Mammary epithelial cell (primary cell): ENCODE results near the gene SMIM43.

Source experiments
- EZH2 ChIP-seq: IDR thresholded peaks from 2 replicates; pipeline ENCODE4 v1.6.1; 2012; ENCODE audit warnings: low read length, inconsistent platforms, borderline replicate concordance
- TF ChIP-seq, protein P1 (sequence below), 2 donors: IDR thresholded peaks in 1 of 2; conservative IDR thresholded peaks in 1 of 2; 2 replicates each; pipeline ENCODE4 v1.5.1; 2011 to 2012; ENCODE audit warnings: inconsistent platforms in 2 of 2, low read length in 2 of 2, mild to moderate bottlenecking in 2 of 2, control low read depth in 1 of 2, low read depth in 1 of 2; ENCODE audit not compliant: insufficient read depth in 1 of 2; ENCODE audit errors: extremely low read depth in 1 of 2

DNA sequence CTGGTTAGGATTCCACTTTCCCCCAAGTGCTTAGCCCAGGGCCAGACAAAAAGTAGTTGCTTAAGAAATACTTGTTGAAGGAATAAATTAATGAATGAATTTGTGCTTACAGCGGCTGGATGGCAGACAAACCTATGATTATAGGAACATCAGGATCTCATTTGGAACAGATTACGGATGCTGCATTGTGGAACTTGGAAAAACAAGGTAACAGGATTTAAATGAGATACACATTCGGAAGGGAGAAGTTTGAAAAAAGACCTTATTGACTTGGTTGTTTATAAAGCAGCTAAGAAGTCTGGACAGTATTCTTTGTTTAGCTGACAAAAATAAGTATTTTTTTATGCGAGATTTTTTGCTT lies 36.7 kb upstream of the SMIM43 start:
- TF ChIP-seq, protein P1, sequence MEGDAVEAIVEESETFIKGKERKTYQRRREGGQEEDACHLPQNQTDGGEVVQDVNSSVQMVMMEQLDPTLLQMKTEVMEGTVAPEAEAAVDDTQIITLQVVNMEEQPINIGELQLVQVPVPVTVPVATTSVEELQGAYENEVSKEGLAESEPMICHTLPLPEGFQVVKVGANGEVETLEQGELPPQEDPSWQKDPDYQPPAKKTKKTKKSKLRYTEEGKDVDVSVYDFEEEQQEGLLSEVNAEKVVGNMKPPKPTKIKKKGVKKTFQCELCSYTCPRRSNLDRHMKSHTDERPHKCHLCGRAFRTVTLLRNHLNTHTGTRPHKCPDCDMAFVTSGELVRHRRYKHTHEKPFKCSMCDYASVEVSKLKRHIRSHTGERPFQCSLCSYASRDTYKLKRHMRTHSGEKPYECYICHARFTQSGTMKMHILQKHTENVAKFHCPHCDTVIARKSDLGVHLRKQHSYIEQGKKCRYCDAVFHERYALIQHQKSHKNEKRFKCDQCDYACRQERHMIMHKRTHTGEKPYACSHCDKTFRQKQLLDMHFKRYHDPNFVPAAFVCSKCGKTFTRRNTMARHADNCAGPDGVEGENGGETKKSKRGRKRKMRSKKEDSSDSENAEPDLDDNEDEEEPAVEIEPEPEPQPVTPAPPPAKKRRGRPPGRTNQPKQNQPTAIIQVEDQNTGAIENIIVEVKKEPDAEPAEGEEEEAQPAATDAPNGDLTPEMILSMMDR (conservative IDR thresholded peaks at IDR 0.05 in 1 of 2, IDR thresholded peaks at IDR 0.05 in 1 of 2; ENCODE audit: extremely low read depth in 1 of 2, insufficient read depth in 1 of 2, low read depth in 1 of 2, low read length in 2 of 2) = no peak
- TF ChIP-seq EZH2 = no peak
